HG03108 (cell line): Measurements from ENCODE around the gene FAM234A.
A peak's percentile ranks its signal among the peaks of the same experiment; 100 is the strongest.
"Not testable (repeated sequence)": the region's sequence is repeated elsewhere in the genome, so short reads cannot be mapped to it uniquely, and the experiment has no call there.

Source experiments
- ATAC-seq: cut with Tn5 transposase; IDR thresholded peaks from one replicate; pipeline ENCODE4 v1.9.1; 2021; ENCODE audit warnings: moderate library complexity; ENCODE audit not compliant: unreplicated experiment

The FAM234A gene

DNA sequence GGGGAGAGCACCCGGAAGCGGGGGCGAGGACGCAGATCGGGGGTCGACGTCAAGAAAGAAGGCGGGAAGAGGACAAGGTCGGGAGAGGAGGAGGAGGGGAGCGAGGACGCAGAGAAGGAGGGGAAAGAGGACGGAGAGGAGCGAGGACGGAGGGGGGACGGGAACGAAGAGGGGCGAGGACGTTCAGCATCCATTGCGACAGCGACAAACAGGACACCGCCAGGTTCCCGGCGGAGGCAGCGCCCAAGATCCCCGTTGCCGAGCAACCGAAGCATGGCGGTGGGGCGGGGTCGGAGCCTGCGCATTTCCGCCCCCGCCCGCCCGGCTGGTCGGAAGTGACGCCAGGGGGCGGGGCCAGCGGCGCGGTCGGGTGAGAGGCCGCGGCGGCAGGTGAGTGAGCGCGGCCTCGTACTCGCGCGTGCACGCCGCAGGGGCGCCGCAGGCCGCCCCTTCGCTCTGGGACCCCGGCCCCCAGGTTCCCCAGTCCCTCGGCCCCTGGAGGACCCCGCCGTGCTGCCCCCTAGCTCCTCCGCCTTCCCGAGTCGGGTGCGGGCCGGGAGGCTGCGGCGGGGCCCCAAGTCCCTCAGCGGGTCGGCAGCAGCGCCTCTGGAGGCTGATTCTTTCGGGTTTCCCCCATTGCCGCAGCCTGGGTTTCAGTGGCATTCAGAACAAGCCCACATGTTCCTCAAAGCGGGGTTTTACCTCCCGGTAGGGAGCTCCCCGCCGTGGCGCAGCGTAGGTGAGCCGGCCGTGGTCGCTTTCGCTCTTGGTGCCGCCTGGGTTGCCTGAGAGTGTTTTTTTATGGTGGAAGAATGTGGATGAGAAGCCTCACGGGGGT lies at the start of gene FAM234A:
TSS of gene FAM234A (plus strand) at position 354 of the 838 bp plus-strand sequence. CDS start 19,593 bp downstream, outside the sequence.
- peak; percentile 86 for ATAC-seq

DNA sequence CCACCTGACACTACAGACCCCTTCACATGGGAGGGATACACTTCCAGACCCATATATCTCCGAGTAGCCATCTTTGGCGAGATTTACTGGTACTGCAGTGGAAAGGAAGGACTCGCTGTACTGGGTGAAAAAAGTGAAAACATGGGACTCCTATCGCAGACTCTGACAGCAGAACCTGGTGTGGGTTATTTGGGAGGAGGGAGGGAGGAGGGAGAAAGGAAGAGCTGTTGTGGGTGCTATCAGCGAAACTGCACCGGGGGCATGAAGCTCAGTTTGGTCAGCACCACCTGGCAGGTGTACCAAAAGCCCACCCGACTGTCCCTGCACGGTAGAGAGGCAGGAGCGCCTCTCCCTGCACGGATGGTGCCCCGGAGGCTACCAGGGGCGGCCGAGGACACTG lies 49.4 kb upstream of the FAM234A start:
- ATAC-seq: no peak

DNA sequence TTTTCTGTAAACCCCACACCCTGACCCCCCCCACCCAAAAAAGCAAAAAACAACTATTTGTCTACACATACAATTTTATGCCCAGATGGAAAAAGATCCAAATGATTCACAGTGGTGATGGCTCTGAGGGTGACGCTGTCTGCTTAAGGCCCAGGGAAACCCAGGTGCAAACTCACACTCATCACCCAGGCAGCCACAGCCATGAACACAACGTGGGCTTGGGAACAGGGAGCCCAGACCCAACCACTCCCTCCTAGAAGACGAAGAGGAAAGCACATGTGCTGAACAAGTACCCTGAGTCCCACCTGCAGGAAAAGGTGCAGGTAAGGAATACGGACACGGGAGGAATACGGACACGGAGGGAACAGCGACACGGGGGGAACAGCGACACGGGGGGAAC lies 48.9 kb upstream of the FAM234A start:
- ATAC-seq: no peak

DNA sequence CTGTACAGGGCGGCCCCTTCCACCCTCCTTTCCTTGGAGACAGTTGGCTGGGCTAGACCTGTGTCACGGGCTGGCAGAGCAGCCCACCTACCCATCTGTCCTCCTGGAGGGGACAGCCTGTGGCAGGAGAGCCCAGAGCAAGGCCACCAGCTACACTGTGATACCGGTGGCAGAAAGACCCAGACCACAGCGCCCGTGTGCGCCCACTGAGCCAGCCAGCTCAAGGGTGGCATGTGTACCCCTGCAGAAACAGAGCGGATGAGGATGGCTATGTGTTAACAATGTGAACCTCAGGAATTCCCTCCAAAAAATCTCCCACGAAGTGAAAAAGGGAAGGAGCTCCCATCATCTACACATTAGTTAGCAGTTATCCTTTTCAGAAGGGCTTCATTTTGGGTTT lies 47.3 kb upstream of the FAM234A start:
- no peak for ATAC-seq

DNA sequence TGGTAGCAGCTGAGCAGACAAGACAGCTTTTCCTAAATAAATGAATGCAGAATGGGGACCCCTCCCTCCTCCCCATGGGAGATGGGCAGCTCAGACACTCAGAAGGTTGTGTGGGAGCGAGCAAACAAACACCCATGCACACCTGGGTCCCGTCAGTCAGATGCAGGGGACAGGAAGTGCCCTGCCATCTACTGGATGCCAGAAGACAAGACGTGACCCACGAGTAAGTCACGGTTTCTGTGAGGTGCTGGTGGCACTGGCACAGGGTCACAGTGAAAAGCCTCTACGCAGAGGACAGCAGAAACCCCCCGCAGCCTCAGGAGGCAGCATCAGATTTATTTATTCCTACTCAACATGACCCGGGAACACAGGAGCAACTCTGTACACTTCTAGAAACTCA lies 45.9 kb upstream of the FAM234A start:
- no peak for ATAC-seq

- ATAC-seq: no peak
Observed at GRCh38 chr16:189604-190186, 44.9 kb upstream of the FAM234A start.

GRCh38 chr16:191831-192230 lies 42.8 kb upstream of the FAM234A start:
- ATAC-seq: no peak

DNA sequence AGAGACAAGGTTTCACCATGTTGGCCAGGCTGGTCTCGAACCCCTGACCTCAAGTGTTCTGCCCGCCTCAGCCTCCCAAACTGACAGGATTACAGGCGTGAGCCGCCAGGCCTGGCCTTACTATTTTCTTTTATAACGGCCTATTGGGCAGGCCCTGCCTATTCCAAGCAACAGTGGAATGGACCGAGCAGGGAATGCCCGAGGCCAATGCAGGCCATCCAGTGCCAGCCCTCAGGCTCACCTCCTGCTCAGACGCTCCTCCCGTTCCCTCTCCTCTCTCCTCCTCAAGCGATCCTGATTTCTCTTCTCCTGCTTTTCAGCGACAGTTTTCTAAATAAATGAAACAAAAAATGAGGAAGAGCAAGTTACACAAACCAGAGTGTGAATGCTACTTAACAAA lies 41.9 kb upstream of the FAM234A start:
- ATAC-seq: no peak

DNA sequence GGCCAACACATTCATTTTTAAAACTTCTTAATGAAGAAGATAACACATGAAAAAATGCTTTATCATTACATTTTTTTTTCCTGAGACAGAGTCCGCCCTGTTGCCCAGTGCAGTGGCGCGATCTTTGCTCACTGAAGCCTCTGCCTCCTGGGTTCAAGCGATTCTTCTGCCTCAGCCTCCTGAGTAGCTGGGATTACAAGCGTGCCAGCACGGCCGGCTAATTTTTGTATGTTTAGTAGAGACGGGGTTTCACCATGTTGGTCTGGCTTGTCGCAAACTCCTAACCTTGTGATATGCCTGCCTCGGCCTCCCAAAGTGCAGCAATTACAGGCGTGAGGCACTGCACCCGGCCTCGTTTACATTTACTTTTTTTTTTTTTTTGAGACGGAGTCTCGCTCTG lies 41.2 kb upstream of the FAM234A start:
- ATAC-seq: no peak

DNA sequence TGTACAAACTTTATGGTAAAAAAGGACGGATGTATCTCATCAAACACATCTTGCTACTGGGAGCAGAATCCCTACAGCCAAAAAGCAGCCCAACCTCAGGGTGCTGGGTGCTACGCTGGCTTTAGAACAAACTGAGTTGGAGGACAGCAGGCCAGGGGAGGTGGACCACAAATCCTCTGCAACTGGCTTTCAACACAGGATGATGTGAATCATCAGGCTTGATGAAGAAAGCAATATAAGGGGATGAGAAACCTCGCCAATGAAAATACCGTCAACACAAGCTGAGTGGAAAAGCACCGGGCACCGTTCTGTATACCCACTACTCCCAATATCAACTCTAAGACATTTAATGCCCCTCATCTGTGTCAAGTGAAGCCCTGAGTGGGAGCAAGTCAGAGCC lies 40.1 kb upstream of the FAM234A start:
- no peak for ATAC-seq

DNA sequence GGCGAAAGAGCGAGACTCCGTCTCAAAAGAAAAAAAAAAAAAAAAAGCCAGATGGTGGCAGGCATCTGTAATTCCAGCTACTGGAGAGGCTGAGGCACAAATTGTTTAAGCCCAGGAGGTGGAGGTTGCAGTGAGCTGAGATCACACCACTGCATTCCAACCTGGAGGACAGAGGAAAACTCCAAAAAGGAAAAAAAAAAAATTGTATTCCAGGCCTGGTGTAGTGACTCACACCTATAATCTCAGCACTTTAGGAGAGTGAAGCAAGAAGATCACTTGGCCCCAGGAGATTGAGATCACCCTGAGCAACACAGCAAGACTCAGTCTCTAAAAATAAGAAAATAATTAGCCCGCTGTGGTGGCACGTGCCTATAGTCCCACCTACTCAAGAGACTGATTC lies 34.2 kb upstream of the FAM234A start:
- ATAC-seq: no peak

DNA sequence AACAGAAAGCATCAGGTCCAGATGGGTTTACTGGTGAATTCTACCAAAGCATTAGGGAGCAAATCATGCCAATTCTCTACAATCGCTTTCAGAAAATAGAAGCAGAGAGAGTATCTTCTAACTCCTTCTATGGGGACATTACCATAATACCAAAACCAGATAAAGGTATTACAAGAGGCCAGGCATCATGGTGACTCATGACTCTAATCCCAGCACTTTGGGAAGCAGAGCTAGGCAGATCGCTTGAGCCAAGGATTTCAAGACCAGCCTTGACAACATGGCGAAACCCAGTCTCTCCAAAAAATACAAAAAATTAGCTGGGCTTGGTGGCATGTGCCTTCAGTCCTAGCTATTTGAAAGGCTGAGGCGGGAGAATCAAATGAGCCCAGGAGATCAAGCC lies 31.4 kb upstream of the FAM234A start:
- no peak for ATAC-seq

DNA sequence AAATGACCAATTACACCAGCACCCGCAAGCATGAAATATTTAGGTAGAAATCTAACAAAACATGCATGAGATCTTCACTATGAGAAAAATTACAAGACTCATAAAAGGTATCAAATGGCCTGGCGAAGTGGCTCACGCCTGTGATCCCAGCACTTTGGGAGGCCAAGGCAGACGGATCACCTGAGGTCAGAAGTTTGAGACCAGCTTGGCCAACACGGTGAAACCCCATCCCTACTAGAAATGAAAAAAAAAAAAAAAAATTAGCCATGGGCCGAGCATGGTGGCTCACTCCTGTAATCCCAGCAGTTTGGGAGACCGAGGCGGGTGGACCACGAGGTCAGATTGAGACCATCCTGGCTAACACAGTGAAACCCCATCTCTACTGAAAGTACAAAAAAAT lies 30.6 kb upstream of the FAM234A start:
- not testable (repeated sequence) for ATAC-seq

- not testable (repeated sequence) for ATAC-seq
Observed at GRCh38 chr16:209359-209758, 25.3 kb upstream of the FAM234A start.

DNA sequence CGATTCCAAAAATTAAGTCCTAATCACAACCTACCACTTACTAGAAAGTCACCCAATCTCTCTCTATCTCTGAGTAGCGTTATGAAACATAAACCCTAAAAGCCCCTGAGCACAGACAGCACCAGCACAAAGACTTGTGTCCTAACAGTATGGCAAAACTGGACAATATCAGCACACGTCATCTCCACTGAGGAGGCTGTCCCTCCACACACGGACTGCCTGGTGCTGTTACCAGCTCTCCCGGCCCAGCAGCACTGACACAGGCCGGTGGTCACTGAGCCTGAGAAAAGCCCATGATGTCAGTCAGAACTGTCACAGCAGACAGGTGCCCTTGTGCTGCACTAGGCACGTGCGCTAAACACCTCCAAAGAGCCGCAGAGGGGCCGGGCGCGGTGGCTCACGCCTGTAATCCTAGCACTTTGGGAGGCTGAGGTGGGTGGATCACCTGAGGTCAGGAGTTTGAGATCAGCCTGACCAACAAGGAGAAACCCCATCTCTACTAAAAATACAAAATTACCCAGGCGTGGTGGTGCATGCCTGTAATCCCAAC lies 22.9 kb upstream of the FAM234A start:
- not testable (repeated sequence) for ATAC-seq

DNA sequence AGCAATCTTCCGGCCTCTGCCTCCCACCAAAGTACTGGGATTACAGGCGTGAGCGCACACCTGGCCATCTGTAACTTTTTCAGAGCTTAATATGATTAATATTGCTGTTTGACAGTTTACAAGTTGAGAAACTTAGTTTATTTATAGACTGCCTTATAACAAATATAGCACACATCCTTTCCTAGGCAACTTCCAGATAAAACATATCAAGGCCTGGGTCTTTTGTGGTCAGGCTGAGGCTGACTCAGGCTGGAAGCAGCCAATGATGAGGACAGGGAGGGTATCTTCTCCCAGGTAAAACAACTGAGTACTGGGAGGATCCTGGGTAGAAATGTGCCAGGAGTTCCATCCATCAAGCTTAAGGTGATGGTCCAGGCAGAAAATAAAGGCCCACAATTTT lies 21.6 kb upstream of the FAM234A start:
- no peak for ATAC-seq

DNA sequence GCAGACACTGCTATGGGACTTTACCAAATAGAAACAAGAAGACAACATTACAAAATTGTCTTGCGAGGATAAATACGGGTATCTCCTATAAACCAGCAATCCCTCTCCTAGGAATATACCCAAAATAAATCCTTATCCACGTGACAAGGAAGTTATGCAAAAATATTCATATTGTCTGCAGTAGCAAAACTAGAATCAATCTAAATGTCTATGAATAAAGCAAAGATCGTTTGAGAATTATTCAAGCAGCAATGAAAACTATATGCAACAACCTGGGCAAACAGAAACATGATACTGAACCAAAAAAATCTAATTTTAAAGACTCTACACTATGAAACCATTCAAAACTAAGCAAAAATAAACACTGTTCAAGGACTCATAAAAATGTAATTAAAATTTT lies 14.6 kb upstream of the FAM234A start:
- no peak for ATAC-seq

- ATAC-seq: no peak
Observed at GRCh38 chr16:228151-228851, 6.3 kb upstream of the FAM234A start.

- peak; percentile 88 for ATAC-seq
Observed at GRCh38 chr16:228852-229730, 5.5 kb upstream of the FAM234A start, which contains the start of gene LUC7L. TSS of gene LUC7L (minus strand) at chr16:229449. CDS start at chr16:229339, 110 bp downstream.

DNA sequence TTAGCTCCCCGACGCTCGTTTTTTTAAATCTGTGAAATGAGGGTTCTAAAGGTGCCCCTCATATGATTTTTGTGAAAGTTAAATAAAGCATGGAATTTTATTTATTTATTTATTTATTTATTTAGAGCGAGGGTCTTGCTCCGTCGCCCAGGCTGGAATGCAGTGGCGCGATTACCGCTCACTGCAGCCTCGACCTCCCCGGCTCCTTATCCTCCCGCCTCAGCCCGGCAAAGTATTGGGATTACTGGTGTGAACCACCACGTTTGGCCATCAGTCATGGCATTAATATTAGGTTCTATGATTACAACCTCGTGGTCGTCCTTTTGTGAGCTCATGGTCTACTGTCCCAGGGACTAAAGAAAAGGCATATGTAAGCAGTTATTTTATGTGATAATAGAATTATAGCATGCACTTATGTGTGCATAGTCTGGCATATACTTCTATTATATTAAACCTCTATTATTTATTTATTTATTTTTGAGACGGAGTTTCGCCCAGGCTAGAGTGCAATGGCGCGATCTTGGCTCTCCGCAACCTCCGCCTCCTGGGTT lies 4.8 kb upstream of the FAM234A start:
- no peak for ATAC-seq
